Measurements from ENCODE around the gene GPT2. TPM values are rescaled to one million over a fixed set of nuclear protein-coding genes. Genes with fewer than 3 reads are reported as not detected.

The GPT2 gene
- total RNA-seq, 1 experiment from 2014 or later: 81.8 TPM

- Mint-ChIP-seq H3K4me1 (no peaks in the 10 kb centered on the region), H3K36me3 (peaks cover 73% of the 10 kb centered on the region), H3K4me3 (no peak overlapping the region), H3K9me3 (no peaks in the 10 kb centered on the region), H3K27me3 (ENCODE audit: low read depth) (no peaks in the 10 kb centered on the region), H3K27ac (no peak overlapping the region)
- DNase-seq (ENCODE audit: low spot score): no peak
- CTCF ChIA-PET: interaction anchor here (1.1 kb wide), 1 partner anchor 15 kb away, joined by 4 read pairs; no protein-coding TSS in a partner anchor
- TF ChIP-seq FOXP1 (CRISPR knock-in tag; IDR thresholded peaks at IDR 0.05; ENCODE audit: borderline replicate concordance) (no peak), NFE2L1 (CRISPR knock-in tag; IDR thresholded peaks at IDR 0.05) (no peak), NR3C1 (CRISPR knock-in tag; conservative IDR thresholded peaks at IDR 0.05; ENCODE audit: low read depth) (no peak), ATF1 (CRISPR knock-in tag; IDR thresholded peaks at IDR 0.05) (no peak), ATF6 (CRISPR knock-in tag; IDR thresholded peaks at IDR 0.05) (no peak), NFATC4 (CRISPR knock-in tag; IDR thresholded peaks at IDR 0.05) (no peak), ZNF425 (CRISPR knock-in tag; conservative IDR thresholded peaks at IDR 0.05) (no peak), MYBL2 (CRISPR knock-in tag; IDR thresholded peaks at IDR 0.05) (no peak), ERG (CRISPR knock-in tag; IDR thresholded peaks at IDR 0.05) (no peak), OVOL2 (CRISPR knock-in tag; IDR thresholded peaks at IDR 0.05; ENCODE audit: borderline replicate concordance) (no peak), GRHL2 (CRISPR knock-in tag; IDR thresholded peaks at IDR 0.05; ENCODE audit: insufficient replicate concordance, severe bottlenecking) (no peak), ZNF396 (CRISPR knock-in tag; IDR thresholded peaks at IDR 0.05; ENCODE audit: borderline replicate concordance) (no peak), NR2C2 (CRISPR knock-in tag; IDR thresholded peaks at IDR 0.05) (no peak), ZNF121 (CRISPR knock-in tag; IDR thresholded peaks at IDR 0.05) (no peak)
- TF ChIP-seq, protein P1, sequence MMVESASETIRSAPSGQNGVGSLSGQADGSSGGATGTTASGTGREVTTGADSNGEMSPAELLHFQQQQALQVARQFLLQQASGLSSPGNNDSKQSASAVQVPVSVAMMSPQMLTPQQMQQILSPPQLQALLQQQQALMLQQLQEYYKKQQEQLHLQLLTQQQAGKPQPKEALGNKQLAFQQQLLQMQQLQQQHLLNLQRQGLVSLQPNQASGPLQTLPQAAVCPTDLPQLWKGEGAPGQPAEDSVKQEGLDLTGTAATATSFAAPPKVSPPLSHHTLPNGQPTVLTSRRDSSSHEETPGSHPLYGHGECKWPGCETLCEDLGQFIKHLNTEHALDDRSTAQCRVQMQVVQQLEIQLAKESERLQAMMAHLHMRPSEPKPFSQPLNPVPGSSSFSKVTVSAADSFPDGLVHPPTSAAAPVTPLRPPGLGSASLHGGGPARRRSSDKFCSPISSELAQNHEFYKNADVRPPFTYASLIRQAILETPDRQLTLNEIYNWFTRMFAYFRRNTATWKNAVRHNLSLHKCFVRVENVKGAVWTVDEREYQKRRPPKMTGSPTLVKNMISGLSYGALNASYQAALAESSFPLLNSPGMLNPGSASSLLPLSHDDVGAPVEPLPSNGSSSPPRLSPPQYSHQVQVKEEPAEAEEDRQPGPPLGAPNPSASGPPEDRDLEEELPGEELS (CRISPR knock-in tag; IDR thresholded peaks at IDR 0.05): no peak
- TF ChIP-seq, protein P2, sequence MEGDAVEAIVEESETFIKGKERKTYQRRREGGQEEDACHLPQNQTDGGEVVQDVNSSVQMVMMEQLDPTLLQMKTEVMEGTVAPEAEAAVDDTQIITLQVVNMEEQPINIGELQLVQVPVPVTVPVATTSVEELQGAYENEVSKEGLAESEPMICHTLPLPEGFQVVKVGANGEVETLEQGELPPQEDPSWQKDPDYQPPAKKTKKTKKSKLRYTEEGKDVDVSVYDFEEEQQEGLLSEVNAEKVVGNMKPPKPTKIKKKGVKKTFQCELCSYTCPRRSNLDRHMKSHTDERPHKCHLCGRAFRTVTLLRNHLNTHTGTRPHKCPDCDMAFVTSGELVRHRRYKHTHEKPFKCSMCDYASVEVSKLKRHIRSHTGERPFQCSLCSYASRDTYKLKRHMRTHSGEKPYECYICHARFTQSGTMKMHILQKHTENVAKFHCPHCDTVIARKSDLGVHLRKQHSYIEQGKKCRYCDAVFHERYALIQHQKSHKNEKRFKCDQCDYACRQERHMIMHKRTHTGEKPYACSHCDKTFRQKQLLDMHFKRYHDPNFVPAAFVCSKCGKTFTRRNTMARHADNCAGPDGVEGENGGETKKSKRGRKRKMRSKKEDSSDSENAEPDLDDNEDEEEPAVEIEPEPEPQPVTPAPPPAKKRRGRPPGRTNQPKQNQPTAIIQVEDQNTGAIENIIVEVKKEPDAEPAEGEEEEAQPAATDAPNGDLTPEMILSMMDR (IDR thresholded peaks at IDR 0.05): no peak
- ATAC-seq: no peak
- POLR2A ChIA-PET: interaction anchor here (0.8 kb wide), 1 partner anchor 19 kb away, joined by 6 read pairs; no protein-coding TSS in a partner anchor
Observed at GRCh38 chr16:46914556-46915201, 30.5 kb downstream of the GPT2 start.

All from WTC11 (cell line).